ENCODE data around the gene CHN2.

Gene CHN2

GRCh38 chr7:29445736-29446135 is 251.2 kb downstream of the CHN2 start:
- no peak for DNase-seq

DNA sequence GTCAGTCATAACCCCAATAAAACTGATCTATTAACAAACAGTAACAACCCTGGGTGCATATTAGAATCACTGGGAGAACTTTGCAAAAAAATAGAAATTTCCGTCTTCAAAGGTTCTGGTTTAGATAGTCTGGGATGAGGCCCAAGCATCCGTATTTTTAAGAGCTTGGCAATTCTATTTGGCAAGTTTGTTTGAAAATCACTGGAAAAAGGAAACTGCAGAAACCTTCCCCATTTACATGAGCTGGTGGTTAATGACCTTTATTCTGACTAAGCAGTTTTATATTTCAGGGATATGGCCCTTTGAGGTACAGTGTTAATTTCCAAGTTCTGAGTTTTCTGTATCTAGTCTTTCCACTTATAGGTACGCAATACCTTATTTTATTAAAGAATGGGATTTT is 253.3 kb downstream of the CHN2 start:
- DNase-seq, result no peak

DNA sequence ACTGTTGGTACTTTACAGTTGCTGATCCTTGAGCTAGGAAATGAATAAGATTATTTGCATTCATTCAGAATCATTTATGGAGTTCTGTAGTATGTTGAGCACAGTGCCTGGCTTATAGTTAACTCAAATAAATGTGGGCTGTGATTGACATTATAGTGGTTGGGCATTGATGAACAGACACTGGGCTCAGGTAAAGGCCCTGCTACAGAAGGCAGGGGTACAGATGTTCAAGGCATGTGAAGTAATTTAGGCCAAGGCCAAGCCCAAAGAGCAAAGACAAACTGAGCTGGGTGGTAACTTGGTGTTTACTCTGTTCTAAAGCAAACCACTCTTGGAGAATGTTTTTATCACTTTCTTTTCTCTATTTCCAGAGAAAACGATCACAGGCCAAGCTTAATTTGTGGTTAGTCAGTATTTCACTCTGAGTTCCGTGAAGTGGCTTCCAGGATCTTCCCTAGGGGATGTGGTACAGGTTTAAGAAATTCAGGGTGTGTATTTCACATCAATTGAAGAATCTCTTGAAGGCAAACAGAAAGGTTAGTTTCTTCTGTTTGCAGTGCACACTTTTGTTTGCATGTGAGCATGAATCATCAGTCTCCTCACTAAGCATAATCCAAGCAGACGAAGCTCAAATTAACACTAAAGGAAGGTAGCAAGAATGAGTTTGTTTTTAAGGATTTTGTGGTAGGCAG is 255.1 kb downstream of the CHN2 start:
- DNase-seq, result no peak

DNA sequence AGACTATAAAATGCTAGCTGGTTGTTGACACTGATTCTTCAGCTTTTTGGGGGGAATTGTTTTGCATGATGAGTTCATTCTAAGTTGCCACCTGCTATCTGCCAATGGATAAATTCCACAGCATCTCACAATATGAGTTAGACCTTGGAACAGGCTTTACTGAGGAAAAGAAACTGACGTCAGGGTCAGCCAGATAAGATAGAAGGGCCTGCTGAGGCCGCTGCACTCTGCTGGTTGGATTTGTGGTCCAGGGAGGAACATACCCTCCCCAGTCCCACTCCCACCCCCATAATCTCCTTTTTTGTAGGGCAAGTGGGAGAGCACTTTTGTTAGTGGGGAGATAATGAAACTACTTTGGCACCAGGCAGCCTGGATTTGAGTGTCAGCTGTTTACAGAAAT is 258.4 kb downstream of the CHN2 start:
- no peak for DNase-seq

GRCh38 chr7:29454464-29454863 is 259.9 kb downstream of the CHN2 start:
- DNase-seq, result no peak

DNA sequence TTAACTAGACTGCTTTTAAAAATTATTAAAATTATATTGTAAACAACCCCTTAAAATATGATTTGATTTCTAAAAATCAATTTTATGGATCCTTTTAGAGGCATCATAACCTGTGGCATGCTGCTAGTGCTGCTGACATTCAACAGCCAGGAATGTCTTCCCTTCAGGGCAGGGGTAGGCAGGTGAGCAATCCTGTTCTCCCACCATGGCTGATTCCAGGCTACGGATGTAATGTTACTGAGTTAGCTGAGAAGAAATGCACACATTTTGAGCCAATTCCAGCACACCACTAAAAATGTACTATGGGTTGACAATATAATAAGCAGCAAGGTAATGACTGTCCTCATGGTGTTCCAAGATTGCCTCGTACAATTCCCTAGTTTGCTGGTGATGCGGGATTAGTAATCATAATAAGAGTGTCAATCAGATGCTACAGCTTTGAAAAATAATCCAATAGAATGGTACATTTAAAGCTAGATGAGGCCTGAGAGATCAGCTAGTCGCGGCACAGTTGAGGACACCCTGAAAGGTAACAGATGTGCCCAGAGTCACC is 260.4 kb downstream of the CHN2 start:
- no peak for DNase-seq

DNA sequence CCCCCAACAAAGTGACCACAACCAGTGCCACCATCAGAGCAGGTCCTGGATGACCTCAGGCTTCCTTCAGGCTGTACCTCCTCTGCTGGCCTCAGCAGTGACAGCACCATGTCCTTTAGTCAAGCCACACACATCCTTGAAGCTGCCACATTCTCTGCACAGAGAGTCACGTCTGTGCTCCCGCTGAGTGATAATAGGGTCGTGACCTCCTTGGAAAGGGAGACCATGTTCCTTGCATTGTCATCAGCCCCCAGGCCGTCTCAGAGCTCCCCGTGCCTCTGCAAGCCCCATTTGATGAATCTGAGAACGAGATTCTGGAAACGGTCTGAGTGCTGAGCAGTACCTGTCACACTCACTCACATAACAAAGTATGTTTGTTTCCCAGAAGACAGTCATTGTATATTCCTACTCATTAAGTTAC is 262.6 kb downstream of the CHN2 start:
- no peak for DNase-seq

DNA sequence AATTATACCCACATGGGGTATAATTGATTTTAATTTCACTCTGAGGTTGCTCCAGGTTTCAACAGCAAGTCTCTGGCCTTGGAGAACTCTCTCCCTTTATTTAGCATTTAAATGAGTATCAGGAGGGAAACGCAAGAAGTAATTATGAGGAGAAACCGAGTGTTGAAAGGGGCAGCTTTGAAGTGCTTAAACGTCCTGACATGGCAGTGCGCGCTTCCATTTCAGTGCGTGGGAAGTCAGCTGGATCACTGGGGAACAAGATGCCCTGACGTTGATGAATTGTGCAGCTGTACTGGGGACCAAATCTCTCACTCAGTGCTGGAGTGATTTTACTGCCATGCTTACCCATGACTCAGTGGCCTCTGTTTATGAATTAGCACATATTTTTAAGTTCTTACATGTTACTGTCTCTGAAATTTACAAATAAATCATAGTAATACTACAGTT is 263.0 kb downstream of the CHN2 start:
- DNase-seq, result no peak

- no peak for DNase-seq
These were observed 264.4 kb downstream of the CHN2 start for GRCh38 chr7:29458933-29459332.

DNA sequence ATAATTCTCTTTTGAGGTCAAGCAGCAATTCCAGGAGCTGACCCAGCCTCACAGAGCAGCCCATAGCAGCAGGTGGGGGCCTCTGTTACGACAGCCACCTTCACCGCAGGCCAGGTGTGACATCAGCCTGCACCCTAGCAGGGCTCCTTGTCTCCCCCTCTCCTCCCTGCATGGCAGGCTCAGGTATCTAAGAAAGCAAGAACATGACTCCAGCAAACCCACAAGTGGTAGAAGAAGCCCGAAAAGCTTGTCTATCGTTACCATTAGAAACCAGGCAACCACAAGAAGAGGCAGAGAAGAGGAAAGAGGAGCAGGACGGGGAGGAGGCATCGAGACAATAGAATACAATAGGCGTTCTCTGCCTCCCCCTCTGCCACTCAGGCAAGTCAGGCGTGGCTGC is 265.0 kb downstream of the CHN2 start:
- no peak for DNase-seq

- DNase-seq, result no peak
These were observed 267.4 kb downstream of the CHN2 start for GRCh38 chr7:29461996-29462395.

GRCh38 chr7:29463504-29464158 is 269.1 kb downstream of the CHN2 start:
- DNase-seq, result no peak

DNA sequence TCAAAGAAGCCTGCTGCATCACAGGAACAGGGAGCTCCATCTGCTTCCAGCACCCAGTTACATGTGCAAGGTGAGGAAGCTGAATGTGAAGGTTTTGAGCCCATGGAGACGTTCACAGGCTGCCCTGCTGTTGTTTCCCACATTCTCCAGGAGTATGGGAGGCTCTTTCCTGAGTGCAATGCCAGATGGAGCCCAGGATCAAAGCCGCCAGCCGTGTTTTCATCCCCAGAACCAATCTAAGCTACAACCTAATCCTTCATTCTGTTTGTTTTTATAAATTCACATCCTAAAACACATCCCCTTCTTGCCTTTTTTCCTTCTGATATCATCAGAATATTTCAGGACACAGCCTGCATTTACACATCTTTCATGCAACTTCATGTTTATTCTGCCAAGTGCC is 270.2 kb downstream of the CHN2 start:
- no peak for DNase-seq

- no peak for DNase-seq
These were observed 272.8 kb downstream of the CHN2 start for GRCh38 chr7:29467193-29467926.

DNA sequence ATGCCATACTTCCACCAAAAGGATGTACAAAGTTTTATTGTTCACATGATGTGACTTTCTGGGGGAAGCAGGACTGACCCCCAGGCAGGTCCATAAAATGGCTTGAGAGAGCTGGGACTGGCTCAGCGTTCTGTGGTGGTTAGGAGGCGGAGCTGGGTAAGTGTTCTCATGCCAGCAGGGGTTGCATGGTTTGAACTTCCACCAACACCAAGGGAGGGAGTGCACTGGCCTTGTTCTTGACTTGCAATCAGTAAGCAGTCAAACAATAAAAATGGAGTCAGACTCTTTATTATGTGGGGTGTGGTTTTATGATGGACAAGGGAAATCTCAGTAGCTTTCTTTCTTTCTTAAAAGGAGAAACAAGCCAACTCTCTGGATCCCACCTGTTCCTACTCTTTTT is 273.6 kb downstream of the CHN2 start:
- DNase-seq, result no peak

DNA sequence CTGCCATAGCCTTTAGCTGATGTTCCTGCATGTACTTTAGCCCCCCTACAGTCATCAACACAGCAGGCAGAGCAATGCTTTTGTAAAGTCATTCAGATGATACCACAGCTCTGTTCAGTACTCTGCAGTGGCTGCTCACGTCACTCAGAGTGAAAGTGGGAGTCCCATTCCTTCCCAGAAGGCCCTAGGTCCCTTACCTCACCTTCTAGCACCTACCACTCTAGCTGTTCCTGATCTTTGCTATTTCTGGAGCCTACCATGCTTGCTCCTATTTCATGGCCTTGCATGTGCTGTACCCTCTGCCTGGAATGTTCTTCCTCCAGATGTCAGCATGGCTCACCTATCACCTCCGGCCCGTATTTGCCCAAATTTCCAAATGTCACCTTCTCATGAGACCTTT is 274.7 kb downstream of the CHN2 start:
- DNase-seq, result no peak

- no peak for DNase-seq
These were observed 275.5 kb downstream of the CHN2 start for GRCh38 chr7:29469976-29470557.

DNA sequence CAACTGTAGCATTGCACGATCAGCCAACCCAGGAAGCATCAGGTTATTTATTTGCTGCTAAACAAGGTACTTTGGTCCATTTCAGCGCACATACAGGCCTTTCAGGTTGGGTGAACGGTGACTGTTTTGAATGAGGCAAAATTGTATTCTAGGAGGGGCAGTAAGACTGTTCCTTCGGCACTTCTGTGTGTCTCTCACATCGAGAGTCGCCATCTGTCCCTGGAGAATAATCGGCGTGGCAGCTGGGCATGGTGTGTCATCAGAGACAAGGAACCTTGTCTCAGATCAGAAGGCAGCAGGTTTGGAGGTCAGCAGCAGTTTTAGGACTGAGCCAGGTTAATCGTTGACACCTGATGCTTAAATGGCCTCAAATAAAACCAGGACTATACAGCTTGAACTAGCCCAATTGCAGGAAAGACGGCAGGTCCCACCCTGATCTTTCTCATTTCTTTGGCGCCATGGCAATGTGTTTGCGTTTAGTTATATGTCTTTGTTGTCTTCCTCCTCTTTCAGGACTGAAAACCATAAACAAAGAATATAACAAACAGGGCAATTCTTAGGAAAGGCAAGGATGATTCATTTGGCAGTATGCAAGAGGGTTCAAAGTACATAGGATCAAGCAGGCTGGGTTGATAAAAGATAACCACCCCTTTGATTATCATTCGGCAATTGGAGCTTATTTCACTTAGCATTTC is 277.0 kb downstream of the CHN2 start:
- DNase-seq, result no peak

DNA sequence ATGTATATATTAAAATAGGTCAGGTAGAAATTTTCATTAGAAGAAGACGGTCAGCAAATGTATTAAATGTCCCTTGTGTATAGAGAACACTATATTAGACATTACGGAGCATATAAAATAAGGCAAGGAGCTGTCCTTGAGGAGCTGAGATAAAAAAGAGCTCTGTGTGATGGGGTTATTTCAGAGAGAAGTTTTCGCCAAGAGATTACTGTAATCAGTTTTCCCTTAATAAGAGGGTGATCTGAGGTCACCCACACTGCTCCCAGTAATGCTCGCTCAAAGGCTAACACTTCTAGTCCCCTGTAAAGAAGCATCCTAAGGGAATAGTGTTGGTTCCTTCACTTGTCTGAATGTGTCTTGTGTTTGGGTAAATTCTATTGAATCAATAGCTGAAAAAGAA is 282.3 kb downstream of the CHN2 start:
- DNase-seq, result no peak

DNA sequence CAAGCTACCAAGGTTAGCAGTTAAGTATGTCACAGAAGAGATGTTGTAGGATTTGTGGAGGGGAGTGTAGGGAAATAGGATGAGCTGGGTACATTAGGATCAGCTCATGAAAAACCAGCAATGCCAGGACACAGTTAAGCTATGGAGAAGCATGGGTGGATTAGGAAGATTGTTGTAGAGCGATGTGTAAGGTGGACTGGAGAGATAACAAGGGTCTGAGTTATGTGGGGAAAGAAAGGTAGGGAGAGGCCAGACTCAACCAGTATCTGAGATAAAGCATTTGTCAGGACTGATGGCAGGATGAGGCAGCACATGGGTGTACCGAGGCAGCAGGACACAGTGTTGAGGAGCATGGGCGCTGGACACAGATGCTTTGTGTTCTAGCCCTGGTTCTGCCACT is 283.7 kb downstream of the CHN2 start:
- no peak for DNase-seq

- DNase-seq, result no peak
These were observed 284.2 kb downstream of the CHN2 start for GRCh38 chr7:29478687-29479240.
